ENCODE data around the gene TMEM61.

The TMEM61 gene

DNA sequence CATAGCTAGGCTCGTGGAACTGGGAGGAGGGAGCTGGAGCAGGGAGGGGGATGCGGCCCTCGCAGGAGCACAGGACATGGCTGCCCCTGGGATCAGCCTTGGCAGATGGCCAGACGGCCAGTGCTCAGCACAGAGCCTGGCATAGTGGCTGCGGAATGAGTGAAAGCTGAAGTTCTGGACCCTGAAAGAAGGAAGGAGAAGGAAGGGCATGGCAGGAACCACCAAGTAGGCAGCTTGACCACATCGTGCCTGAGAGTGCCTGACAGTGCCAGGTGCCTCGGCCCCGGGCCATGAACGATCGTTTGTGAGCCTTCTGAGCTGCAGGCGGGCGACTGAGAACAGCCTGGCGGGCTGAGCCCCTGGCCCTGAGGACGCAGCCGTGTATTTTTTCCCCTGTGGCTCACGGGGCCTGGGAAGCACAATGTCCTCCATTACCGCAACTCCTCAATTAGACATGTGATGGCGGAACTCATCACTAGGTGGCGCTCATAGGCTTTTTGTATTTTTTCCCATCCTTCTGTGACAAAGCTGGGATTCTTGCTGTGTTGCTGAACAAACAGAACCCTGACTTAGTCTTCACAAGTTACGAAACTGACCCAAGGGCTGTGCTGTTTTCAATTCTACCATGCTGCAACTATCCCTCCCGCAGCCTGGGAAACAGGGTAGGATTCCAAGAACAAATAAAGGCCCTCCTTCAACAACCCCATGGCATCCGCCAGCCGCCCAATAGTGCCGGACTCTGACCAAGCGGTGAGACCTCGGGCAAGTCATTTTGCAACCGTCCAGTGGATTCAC, 29.9 kb upstream of the TMEM61 start:
- TF ChIP-seq, protein P1, sequence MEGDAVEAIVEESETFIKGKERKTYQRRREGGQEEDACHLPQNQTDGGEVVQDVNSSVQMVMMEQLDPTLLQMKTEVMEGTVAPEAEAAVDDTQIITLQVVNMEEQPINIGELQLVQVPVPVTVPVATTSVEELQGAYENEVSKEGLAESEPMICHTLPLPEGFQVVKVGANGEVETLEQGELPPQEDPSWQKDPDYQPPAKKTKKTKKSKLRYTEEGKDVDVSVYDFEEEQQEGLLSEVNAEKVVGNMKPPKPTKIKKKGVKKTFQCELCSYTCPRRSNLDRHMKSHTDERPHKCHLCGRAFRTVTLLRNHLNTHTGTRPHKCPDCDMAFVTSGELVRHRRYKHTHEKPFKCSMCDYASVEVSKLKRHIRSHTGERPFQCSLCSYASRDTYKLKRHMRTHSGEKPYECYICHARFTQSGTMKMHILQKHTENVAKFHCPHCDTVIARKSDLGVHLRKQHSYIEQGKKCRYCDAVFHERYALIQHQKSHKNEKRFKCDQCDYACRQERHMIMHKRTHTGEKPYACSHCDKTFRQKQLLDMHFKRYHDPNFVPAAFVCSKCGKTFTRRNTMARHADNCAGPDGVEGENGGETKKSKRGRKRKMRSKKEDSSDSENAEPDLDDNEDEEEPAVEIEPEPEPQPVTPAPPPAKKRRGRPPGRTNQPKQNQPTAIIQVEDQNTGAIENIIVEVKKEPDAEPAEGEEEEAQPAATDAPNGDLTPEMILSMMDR (conservative IDR thresholded peaks at IDR 0.05; ENCODE audit: control insufficient read depth, insufficient read depth, low read depth, low read length) = peak; percentile 72
- peak; percentile 90 for DNase-seq (ENCODE audit: low read depth)
- peak overlapping the region; percentile 22 for H3K4me3 ChIP-seq (ENCODE audit: control insufficient read depth, low read depth, low read length)

DNA sequence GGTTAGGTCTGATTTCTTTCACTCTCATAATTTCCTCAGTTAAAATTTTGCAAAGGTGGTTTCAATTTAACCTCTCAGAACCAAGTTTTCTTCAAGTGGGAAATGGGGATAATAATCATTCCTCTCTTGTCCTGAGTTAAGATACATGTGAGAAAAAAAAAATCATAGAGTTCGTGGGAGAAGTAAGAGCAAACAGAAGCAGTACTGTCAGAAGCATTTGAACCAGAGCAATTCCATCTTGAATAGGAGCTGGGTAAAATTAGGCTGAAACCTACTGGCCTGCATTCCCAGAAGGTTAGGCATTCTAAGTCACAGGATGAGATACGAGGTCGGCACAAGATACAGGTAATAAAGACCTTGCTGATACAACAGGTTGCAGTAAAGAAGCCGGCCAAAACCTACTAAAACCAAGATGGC, 28.6 kb upstream of the TMEM61 start:
- DNase-seq (ENCODE audit: low read depth) = no peak
- H3K4me3 ChIP-seq (ENCODE audit: control insufficient read depth, low read depth, low read length) = no peak overlapping the region
- TF ChIP-seq, protein P1 (conservative IDR thresholded peaks at IDR 0.05; ENCODE audit: control insufficient read depth, insufficient read depth, low read depth, low read length) = no peak

DNA sequence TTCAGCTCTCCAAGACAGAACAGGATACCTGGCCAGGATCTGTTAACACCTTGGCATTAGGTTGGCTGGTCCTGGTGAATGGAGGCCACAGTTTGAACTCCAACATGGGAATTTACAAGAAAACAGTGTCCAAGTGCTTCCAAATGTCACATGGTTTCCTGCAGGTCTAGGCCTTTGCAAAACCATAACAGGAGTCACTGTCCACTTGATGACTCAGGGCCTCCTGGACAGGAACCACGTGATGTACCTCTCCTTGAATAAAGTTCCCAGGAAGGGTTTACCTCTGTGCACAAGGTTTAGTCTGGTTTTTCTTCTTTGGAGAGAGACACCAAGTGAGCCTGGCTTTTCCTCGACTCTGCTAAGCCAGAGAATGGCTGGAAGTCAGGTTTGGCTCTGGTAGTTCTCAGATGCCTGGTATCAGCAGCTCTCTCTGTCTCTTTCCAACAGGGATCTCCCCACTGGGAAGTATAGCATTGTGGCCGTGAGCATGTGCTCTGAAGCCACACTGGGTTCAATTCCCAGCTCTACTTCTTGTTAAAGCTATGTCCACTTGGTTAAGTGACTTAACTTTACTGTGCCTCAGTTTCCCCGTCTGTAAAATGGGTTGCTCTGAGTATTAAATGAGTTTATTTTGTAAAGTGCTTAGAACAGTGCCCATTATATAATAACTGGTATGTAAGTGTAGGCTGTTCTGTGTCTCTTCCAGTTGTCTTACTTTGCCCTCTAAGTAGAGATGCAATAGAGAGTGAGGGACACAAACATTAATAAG, 27.3 kb upstream of the TMEM61 start:
- H3K4me3 ChIP-seq (ENCODE audit: control insufficient read depth, low read depth, low read length) = no peak overlapping the region
- peak; percentile 52 for DNase-seq (ENCODE audit: low read depth)
- TF ChIP-seq, protein P1 (conservative IDR thresholded peaks at IDR 0.05; ENCODE audit: control insufficient read depth, insufficient read depth, low read depth, low read length) = no peak

DNA sequence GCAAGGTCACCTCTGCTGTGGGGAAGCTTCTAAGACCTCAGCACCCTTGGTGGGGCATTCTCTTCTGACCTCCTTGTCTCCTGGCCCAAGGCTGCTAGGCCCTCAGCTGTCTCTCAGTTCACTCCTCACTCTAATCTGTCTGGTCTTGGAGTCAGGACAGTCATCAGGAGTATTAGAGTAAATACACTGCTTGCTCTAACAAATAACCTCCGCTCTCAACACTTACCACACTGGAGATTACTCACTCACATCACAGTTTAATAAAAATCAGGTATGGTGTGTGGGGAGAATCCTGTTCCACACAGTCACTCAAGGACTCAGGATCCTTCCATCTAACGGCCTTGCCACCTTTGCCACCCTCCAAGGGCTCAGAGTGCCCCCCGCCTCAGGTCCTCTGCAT, 26.6 kb upstream of the TMEM61 start:
- no peak for DNase-seq (ENCODE audit: low read depth)
- TF ChIP-seq, protein P1 (conservative IDR thresholded peaks at IDR 0.05; ENCODE audit: control insufficient read depth, insufficient read depth, low read depth, low read length) = no peak
- H3K4me3 ChIP-seq (ENCODE audit: control insufficient read depth, low read depth, low read length) = no peak overlapping the region

DNA sequence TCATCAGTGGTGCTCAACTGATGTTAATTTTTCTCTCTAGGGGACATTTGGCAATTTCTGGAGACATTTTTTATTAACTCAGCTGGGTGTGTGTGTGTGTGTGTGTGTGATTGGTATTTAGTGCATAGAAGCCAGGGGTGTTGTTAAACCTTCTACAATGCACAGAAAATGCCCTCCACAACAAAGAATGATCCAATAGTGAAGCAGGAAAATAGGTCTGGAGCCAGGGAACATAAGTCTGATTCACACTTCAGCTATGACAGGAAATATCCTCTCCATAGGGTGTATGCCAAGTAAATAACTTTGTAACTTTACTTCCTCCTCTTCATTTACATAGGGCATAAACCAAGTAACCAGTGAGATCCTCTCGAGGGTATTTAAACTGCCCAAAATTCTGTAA, 25.1 kb upstream of the TMEM61 start:
- no peak overlapping the region for H3K4me3 ChIP-seq (ENCODE audit: control insufficient read depth, low read depth, low read length)
- TF ChIP-seq, protein P1 (conservative IDR thresholded peaks at IDR 0.05; ENCODE audit: control insufficient read depth, insufficient read depth, low read depth, low read length) = no peak
- DNase-seq (ENCODE audit: low read depth) = peak; percentile 65

DNA sequence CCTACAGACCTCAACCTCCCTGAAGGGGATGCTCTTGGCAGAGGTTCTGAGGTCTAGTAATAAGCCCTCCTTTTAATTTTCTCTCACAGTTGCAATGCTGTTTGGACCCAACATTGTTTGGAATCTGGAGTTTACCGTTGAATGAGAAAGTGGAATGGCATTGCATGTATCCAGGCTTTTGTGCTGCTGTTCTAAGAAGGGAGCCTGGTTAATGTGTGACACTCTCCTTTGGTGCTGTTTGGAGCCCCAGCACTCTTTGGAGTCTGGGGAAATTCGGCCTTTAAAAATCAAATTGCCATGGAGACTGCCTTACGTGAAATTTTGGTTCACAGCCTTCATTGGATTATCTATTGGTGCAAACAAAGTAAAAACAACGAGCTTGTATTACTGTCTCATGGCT, 23.7 kb upstream of the TMEM61 start:
- H3K4me3 ChIP-seq (ENCODE audit: control insufficient read depth, low read depth, low read length) = no peak overlapping the region
- DNase-seq (ENCODE audit: low read depth) = no peak
- TF ChIP-seq, protein P1 (conservative IDR thresholded peaks at IDR 0.05; ENCODE audit: control insufficient read depth, insufficient read depth, low read depth, low read length) = no peak

Data from fibroblast of mammary gland (primary cell).